Coronary artery (tissue), 2 donors: ENCODE data around the gene SHROOM2.

Experiments
- DNase-seq: peaks from one replicate; pipeline ENCODE4 v3.0.0-alpha.2; 2017; ENCODE audit warnings: low spot score
- H3K27ac ChIP-seq, 2 donors: fragments of 200-600 bp; sonication (generic); one replicate each; pipeline ENCODE4 v1.5.1; 2016 to 2019
- H3K4me3 ChIP-seq: fragments of 200-600 bp; sonication (generic); 2 replicates; pipeline ENCODE4 v1.5.1; 2016; ENCODE audit warnings: mild to moderate bottlenecking, moderate library complexity
- CTCF ChIP-seq: fragments of 200-600 bp; sonication (generic); IDR thresholded peaks from one replicate; pipeline ENCODE4 v1.5.1; 2019; ENCODE audit warnings: antibody characterized with exemption

SHROOM2 gene

GRCh38 chrX:9785254-9785943 is 830 bp upstream of the SHROOM2 start:
- no peak for DNase-seq
- H3K4me3 ChIP-seq = peak overlapping the region; percentile 52
- no peak for TF ChIP-seq CTCF
- H3K27ac ChIP-seq = no peak overlapping the region

GRCh38 chrX:9786798-9787635 is 788 bp downstream of the SHROOM2 start:
- peak overlapping the region; percentile 52 for H3K4me3 ChIP-seq
- no peak for TF ChIP-seq CTCF
- DNase-seq = no peak
- no peak overlapping the region for H3K27ac ChIP-seq

- no peak for TF ChIP-seq CTCF
- DNase-seq = no peak
- no peak overlapping the region for H3K4me3 ChIP-seq
- no peak overlapping the region for H3K27ac ChIP-seq
Observed at GRCh38 chrX:9788911-9789310, 2.7 kb downstream of the SHROOM2 start.

GRCh38 chrX:9789555-9789954 is 3.3 kb downstream of the SHROOM2 start:
- H3K4me3 ChIP-seq = no peak overlapping the region
- DNase-seq = no peak
- no peak overlapping the region for H3K27ac ChIP-seq
- no peak for TF ChIP-seq CTCF

GRCh38 chrX:9790866-9791265 is 4.6 kb downstream of the SHROOM2 start:
- no peak overlapping the region for H3K4me3 ChIP-seq
- no peak for TF ChIP-seq CTCF
- no peak for DNase-seq
- H3K27ac ChIP-seq = no peak overlapping the region

- Histone ChIP-seq H3K27ac (no peak overlapping the region), H3K4me3 (no peak overlapping the region)
- TF ChIP-seq CTCF = no peak
- no peak for DNase-seq
Observed at GRCh38 chrX:9794495-9794894, 8.3 kb downstream of the SHROOM2 start.
